ENCODE results near the gene PRICKLE3. TPM values are rescaled to one million over a fixed set of nuclear protein-coding genes. Genes with fewer than 3 reads are reported as not detected.

Gene PRICKLE3
- total RNA-seq, 1 donor from 2014 or later, result 14.2 TPM

- H3K4me3 ChIP-seq (ENCODE audit: insufficient read depth, low read depth, low read length), result no peak overlapping the region
- H3K79me2 ChIP-seq (ENCODE audit: insufficient read depth, low read length), result no peaks in the 10 kb centered on the region
- Mint-ChIP-seq H3K4me1 (ENCODE audit: low read depth, unreplicated experiment) (no peaks in the 10 kb centered on the region), H3K9me3 (ENCODE audit: unreplicated experiment) (peaks cover 2% of the 10 kb centered on the region), H3K4me3 (ENCODE audit: unreplicated experiment) (no peak overlapping the region), H3K27me3 (ENCODE audit: low read depth, unreplicated experiment) (peaks cover 10% of the 10 kb centered on the region), H3K27ac (ENCODE audit: unreplicated experiment) (no peak overlapping the region), H3K36me3 (ENCODE audit: low read depth, unreplicated experiment) (no peaks in the 10 kb centered on the region)
- no peak overlapping the region for H2AFZ ChIP-seq (ENCODE audit: low read depth, low read length)
- FAIRE-seq (no peak), DNase-seq (ENCODE audit: low read depth) (no peak)
- no peak overlapping the region for H3K9ac ChIP-seq (ENCODE audit: low read length)
- H3K27ac ChIP-seq (ENCODE audit: low read depth, low read length), result no peak overlapping the region
- no peaks in the 10 kb centered on the region for H4K20me1 ChIP-seq (ENCODE audit: insufficient read depth, low read length)
- H3K4me2 ChIP-seq (ENCODE audit: low read length), result no peak overlapping the region
- TF ChIP-seq EZH2 (IDR thresholded peaks at IDR 0.05; ENCODE audit: insufficient read depth, low read length) (no peak), CTCF (IDR thresholded peaks at IDR 0.05; ENCODE audit: insufficient read depth, low read depth, low read length) (no peak)
- H3K9me3 ChIP-seq (ENCODE audit: insufficient read depth, low read depth, low read length), result no peaks in the 10 kb centered on the region
- H3K36me3 ChIP-seq (ENCODE audit: insufficient read depth, low read length), result no peaks in the 10 kb centered on the region
- no peaks in the 10 kb centered on the region for H3K4me1 ChIP-seq (ENCODE audit: insufficient read depth, low read length)
- H3K27me3 ChIP-seq (ENCODE audit: insufficient read depth, low read length), result no peaks in the 10 kb centered on the region
Observed at GRCh38 chrX:49211074-49211473, 24.9 kb upstream of the PRICKLE3 start.

- peaks cover 2% of the 10 kb centered on the region for H3K9me3 Mint-ChIP-seq (ENCODE audit: unreplicated experiment)
- FAIRE-seq, result no peak
- H3K27ac Mint-ChIP-seq (ENCODE audit: unreplicated experiment), result no peak overlapping the region
- H3K4me1 Mint-ChIP-seq (ENCODE audit: low read depth, unreplicated experiment), result no peaks in the 10 kb centered on the region
- peaks cover 8% of the 10 kb centered on the region for H3K27me3 Mint-ChIP-seq (ENCODE audit: low read depth, unreplicated experiment)
- Histone ChIP-seq H3K27ac (ENCODE audit: low read depth, low read length) (no peak overlapping the region), H4K20me1 (ENCODE audit: insufficient read depth, low read length) (no peaks in the 10 kb centered on the region), H3K9me3 (ENCODE audit: insufficient read depth, low read depth, low read length) (no peaks in the 10 kb centered on the region), H3K36me3 (ENCODE audit: insufficient read depth, low read length) (no peaks in the 10 kb centered on the region), H3K4me2 (ENCODE audit: low read length) (no peak overlapping the region), H3K27me3 (ENCODE audit: insufficient read depth, low read length) (no peaks in the 10 kb centered on the region), H3K9ac (ENCODE audit: low read length) (no peak overlapping the region), H2AFZ (ENCODE audit: low read depth, low read length) (no peak overlapping the region), H3K79me2 (ENCODE audit: insufficient read depth, low read length) (no peaks in the 10 kb centered on the region), H3K4me3 (ENCODE audit: insufficient read depth, low read depth, low read length) (no peak overlapping the region), H3K4me1 (ENCODE audit: insufficient read depth, low read length) (no peaks in the 10 kb centered on the region)
- TF ChIP-seq EZH2 (IDR thresholded peaks at IDR 0.05; ENCODE audit: insufficient read depth, low read length) (no peak), CTCF (IDR thresholded peaks at IDR 0.05; ENCODE audit: insufficient read depth, low read depth, low read length) (no peak)
- H3K4me3 Mint-ChIP-seq (ENCODE audit: unreplicated experiment), result no peak overlapping the region
- DNase-seq (ENCODE audit: low read depth), result no peak
- H3K36me3 Mint-ChIP-seq (ENCODE audit: low read depth, unreplicated experiment), result no peaks in the 10 kb centered on the region
Observed at GRCh38 chrX:49210406-49210805, 24.2 kb upstream of the PRICKLE3 start.

- no peak overlapping the region for H3K27ac Mint-ChIP-seq (ENCODE audit: unreplicated experiment)
- H3K36me3 ChIP-seq (ENCODE audit: insufficient read depth, low read length), result no peaks in the 10 kb centered on the region
- no peak overlapping the region for H3K27ac ChIP-seq (ENCODE audit: low read depth, low read length)
- DNase-seq (ENCODE audit: low read depth) (no peak), FAIRE-seq (no peak)
- H3K79me2 ChIP-seq (ENCODE audit: insufficient read depth, low read length), result no peaks in the 10 kb centered on the region
- peaks cover 7% of the 10 kb centered on the region for H3K27me3 Mint-ChIP-seq (ENCODE audit: low read depth, unreplicated experiment)
- H3K27me3 ChIP-seq (ENCODE audit: insufficient read depth, low read length), result no peaks in the 10 kb centered on the region
- no peak overlapping the region for H3K9ac ChIP-seq (ENCODE audit: low read length)
- no peak overlapping the region for H3K4me3 Mint-ChIP-seq (ENCODE audit: unreplicated experiment)
- no peak overlapping the region for H3K4me2 ChIP-seq (ENCODE audit: low read length)
- no peaks in the 10 kb centered on the region for H3K9me3 ChIP-seq (ENCODE audit: insufficient read depth, low read depth, low read length)
- H3K9me3 Mint-ChIP-seq (ENCODE audit: unreplicated experiment), result peaks cover 2% of the 10 kb centered on the region
- no peaks in the 10 kb centered on the region for H3K4me1 ChIP-seq (ENCODE audit: insufficient read depth, low read length)
- no peak for TF ChIP-seq EZH2 (IDR thresholded peaks at IDR 0.05; ENCODE audit: insufficient read depth, low read length)
- TF ChIP-seq CTCF (IDR thresholded peaks at IDR 0.05; ENCODE audit: insufficient read depth, low read depth, low read length), result no peak
- H3K4me3 ChIP-seq (ENCODE audit: insufficient read depth, low read depth, low read length), result no peak overlapping the region
- H2AFZ ChIP-seq (ENCODE audit: low read depth, low read length), result no peak overlapping the region
- no peaks in the 10 kb centered on the region for H4K20me1 ChIP-seq (ENCODE audit: insufficient read depth, low read length)
- H3K36me3 Mint-ChIP-seq (ENCODE audit: low read depth, unreplicated experiment), result no peaks in the 10 kb centered on the region
- H3K4me1 Mint-ChIP-seq (ENCODE audit: low read depth, unreplicated experiment), result no peaks in the 10 kb centered on the region
Observed at GRCh38 chrX:49209434-49210251, 23.5 kb upstream of the PRICKLE3 start.
